ENCODE data around the gene EXOC7. TPM values are rescaled to one million over a fixed set of nuclear protein-coding genes. Genes with fewer than 3 reads are reported as not detected.

EXOC7 gene
- total RNA-seq, 6 experiments from 2014 or later, result 134 to 157 (median 144) TPM

DNA sequence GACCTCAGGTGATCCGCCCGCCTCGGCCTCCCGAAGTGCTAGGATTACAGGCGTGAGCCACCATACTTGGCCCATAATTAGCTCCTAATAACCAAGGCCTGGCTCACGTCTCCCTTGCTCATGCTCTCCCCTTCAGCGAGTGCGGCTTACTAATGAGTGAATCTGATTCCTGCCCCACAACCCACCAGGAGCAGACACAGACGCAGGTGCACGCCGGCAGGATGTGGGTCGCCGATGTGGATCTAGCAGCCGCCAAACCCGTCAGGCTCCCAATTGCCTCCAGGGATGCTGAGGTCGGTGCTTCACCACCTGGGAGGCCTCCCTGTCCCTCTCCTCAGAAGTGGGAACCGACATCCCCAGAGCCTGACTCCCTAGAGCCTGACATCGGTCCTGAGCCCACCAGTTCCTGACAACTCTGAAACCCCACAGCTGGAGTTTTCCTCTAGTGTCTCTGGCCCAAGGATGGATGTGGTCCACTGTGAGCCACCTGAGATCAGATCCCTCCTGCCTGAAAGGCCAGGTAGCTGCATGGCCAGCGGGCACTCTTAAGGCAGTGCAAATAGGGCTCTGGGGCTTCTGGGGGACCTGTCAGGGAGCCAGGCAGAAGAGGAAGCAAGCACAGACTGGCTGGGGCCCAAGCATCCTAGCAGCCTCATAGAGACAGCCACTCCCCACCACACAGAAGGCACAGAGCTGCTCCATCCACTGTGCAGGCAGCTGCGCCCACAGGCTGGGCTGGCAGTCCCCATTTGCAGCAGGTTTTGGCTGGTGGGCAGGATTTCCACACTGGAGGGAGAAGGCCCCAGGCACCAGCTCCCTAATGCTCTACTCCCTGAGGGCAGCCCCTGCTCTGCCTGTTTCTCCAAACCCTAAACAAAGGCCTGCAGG lies 10.8 kb downstream of the EXOC7 start:
- Mint-ChIP-seq H3K9me3 (no peaks in the 10 kb centered on the region), H3K27me3 (ENCODE audit: insufficient read depth) (no peaks in the 10 kb centered on the region), H3K4me3 (no peak overlapping the region), H3K4me1 (ENCODE audit: low read depth) (peaks cover 16% of the 10 kb centered on the region), H3K27ac (no peak overlapping the region), H3K36me3 (ENCODE audit: low read depth) (peaks cover 16% of the 10 kb centered on the region)
- TF ChIP-seq, protein P1, sequence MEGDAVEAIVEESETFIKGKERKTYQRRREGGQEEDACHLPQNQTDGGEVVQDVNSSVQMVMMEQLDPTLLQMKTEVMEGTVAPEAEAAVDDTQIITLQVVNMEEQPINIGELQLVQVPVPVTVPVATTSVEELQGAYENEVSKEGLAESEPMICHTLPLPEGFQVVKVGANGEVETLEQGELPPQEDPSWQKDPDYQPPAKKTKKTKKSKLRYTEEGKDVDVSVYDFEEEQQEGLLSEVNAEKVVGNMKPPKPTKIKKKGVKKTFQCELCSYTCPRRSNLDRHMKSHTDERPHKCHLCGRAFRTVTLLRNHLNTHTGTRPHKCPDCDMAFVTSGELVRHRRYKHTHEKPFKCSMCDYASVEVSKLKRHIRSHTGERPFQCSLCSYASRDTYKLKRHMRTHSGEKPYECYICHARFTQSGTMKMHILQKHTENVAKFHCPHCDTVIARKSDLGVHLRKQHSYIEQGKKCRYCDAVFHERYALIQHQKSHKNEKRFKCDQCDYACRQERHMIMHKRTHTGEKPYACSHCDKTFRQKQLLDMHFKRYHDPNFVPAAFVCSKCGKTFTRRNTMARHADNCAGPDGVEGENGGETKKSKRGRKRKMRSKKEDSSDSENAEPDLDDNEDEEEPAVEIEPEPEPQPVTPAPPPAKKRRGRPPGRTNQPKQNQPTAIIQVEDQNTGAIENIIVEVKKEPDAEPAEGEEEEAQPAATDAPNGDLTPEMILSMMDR (IDR thresholded peaks at IDR 0.05), result no peak
- DNase-seq, result no peak

DNA sequence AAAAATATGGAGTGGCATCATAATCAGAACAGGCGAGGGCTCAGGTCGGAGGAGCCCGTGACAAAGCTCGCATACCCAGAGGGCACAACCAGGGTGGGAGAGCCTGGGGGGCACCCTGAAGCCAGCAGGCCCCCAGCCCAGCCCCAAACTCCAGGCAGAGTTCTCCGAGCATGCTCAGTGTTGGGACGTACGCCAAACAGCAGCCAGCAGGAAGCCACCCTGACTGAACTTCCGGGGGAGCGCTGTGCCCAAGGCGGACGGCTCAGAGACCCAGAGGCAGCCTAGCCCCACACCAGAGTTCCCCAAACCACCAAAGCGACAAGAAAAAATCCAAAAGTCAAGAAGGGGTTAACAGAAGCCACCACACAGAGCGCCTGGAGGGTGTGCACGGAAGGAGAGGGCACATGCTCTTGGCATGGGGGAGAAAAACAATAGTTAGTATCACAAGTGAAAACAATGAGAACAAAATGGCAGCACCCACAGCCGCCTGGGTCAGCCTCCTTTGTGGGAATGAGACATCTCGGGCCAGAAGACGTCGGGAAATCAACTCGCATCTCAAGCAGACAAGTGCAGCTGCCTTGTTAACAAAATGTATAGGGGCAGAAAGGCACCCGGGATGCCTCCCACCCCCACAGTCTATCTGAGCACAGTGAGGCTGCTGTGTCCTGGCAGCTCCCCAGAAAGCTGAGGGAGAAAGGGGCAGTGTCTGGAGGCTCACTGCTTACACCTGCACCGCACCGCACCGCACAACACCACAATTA lies 11.9 kb downstream of the EXOC7 start:
- peaks cover 16% of the 10 kb centered on the region for H3K4me1 Mint-ChIP-seq (ENCODE audit: low read depth)
- H3K4me3 Mint-ChIP-seq, result no peak overlapping the region
- H3K27ac Mint-ChIP-seq, result no peak overlapping the region; the same call in 1 of the 2 replicates
- H3K27me3 Mint-ChIP-seq (ENCODE audit: insufficient read depth), result peaks cover under 1% of the 10 kb centered on the region; the same call in 1 of the 2 replicates
- DNase-seq, result no peak
- no peaks in the 10 kb centered on the region for H3K9me3 Mint-ChIP-seq
- H3K36me3 Mint-ChIP-seq (ENCODE audit: low read depth), result peaks cover 12% of the 10 kb centered on the region
- TF ChIP-seq, protein P1 (IDR thresholded peaks at IDR 0.05), result no peak

DNA sequence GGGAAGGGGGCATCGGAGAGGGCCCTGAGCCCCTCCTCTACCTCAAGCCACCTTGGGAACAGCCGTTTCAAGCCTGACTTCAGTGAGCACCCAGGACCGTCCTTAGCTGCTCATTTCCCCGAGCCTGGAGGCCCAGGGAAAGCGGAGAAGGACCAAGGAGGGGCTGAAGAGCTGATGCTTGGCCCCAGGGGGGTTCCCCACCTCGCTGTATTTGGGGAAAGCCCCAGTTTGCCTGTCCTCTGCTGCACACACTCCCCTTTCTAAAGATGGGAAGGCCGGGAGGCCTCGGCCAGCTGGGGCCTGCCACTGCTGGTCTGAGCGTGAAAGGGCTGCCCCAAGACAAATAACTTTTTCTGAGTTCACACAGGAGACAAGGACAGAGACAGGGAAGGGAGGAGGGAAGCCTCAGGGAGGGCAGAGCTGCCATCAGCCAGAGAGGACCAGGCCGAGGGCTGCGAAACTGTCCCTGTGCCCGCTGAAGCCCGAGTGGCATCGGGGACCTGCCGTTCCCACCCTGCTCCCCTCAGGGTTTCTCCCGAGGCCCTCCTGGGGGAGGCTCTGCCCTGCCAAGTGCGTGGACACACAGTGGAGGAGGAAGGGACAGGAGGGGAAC lies 13.0 kb downstream of the EXOC7 start:
- H3K27ac Mint-ChIP-seq, result no peak overlapping the region
- H3K4me3 Mint-ChIP-seq, result no peak overlapping the region
- H3K4me1 Mint-ChIP-seq (ENCODE audit: low read depth), result peaks cover 12% of the 10 kb centered on the region
- TF ChIP-seq, protein P1 (IDR thresholded peaks at IDR 0.05), result no peak
- no peaks in the 10 kb centered on the region for H3K9me3 Mint-ChIP-seq
- no peak for DNase-seq
- H3K36me3 Mint-ChIP-seq (ENCODE audit: low read depth), result peaks cover 7% of the 10 kb centered on the region
- peaks cover 2% of the 10 kb centered on the region; the same call in 1 of the 2 replicates for H3K27me3 Mint-ChIP-seq (ENCODE audit: insufficient read depth)

DNA sequence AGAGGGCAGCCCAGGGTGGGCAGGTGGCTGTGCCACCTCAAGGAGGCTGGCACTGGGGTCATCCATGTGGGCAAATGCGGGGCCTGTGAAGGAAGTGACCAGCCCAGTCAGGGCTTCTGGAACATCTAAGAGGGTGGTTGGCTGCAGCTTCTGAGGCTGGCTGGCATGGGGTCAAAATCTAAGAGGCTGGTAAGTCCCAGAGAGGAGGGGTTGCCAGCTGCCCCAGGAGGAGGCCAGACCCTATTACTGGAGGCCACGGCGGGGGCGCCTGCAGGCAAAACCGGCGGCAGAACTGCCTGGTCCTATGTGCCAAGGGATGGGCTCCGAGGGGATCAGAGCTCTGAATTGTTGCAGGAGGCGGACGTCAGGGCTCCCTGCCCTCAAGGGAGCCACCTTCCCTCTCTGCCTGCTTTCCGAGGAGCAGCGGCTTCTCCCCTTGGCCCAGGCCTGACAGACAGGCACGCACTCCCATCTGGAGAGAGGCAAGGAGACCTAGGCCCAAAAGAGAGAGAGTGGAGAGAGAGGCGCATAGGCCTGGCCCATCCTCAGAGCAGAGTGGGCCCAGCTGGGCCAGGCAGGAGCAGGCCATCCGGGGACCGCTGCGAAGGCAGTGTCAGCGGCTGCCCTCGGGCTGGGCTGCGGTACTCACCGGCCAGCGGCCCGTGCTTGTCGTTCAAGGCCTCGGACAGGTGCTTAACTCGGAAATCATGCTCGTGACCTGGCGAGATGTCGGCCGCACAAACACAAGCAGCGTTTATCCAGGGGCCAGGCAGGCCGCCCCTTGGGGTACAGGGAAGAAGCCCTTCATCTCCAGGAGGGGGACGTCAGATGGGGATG lies 13.7 kb downstream of the EXOC7 start:
- Mint-ChIP-seq H3K9me3 (no peaks in the 10 kb centered on the region), H3K4me3 (no peak overlapping the region), H3K4me1 (ENCODE audit: low read depth) (peaks cover 8% of the 10 kb centered on the region), H3K36me3 (ENCODE audit: low read depth) (peaks cover 6% of the 10 kb centered on the region), H3K27me3 (ENCODE audit: insufficient read depth) (peaks cover 2% of the 10 kb centered on the region; the same call in 1 of the 2 replicates), H3K27ac (no peak overlapping the region)
- TF ChIP-seq, protein P1 (IDR thresholded peaks at IDR 0.05), result no peak
- no peak for DNase-seq
